CD14-positive monocyte (primary cell): ENCODE data around the gene CCDC138. TPM values are rescaled to one million over a fixed set of nuclear protein-coding genes. Genes with fewer than 3 reads are reported as not detected.

Source experiments
- DNase-seq, 3 donors: peaks; one replicate each; pipeline ENCODE4 v3.0.0-alpha.2; 2011 to 2022
- H2AFZ ChIP-seq: 2 replicates; pipeline ENCODE4 v1.6.0; 2012; ENCODE audit warnings: mild to moderate bottlenecking, low read depth, low read length, inconsistent platforms; ENCODE audit not compliant: insufficient read depth, poor library complexity, severe bottlenecking
- H3K27ac ChIP-seq, 2 donors: 1 replicate in 1 of 2; 2 replicates in 1 of 2; pipeline ENCODE4 v1.5.1; 2012 to 2013; ENCODE audit warnings: low read length in 2 of 2, control low read depth in 1 of 2, inconsistent platforms in 1 of 2, low read depth in 1 of 2, mild to moderate bottlenecking in 1 of 2
- H3K27me3 ChIP-seq, 2 donors: one replicate each; pipeline versions ENCODE4 v1.6.0 to v1.6.1; 2011 to 2013; ENCODE audit warnings: low read length in 2 of 2; ENCODE audit not compliant: control insufficient read depth in 2 of 2, insufficient read depth in 2 of 2
- H3K36me3 ChIP-seq, 2 donors: replicated peaks in 1 of 2; 1 replicate in 1 of 2; 2 replicates in 1 of 2; pipeline versions ENCODE4 v1.5.1 to v1.6.1; 2012 to 2013; ENCODE audit warnings: low read length in 2 of 2, control low read depth in 1 of 2, inconsistent platforms in 1 of 2, mild to moderate bottlenecking in 1 of 2; ENCODE audit not compliant: insufficient read depth in 2 of 2, control insufficient read depth in 1 of 2
- H3K4me1 ChIP-seq, 2 donors: 1 replicate in 1 of 2; 2 replicates in 1 of 2; pipeline versions ENCODE4 v1.5.1 to v1.6.1; 2012 to 2013; ENCODE audit warnings: low read length in 2 of 2, control low read depth in 1 of 2, inconsistent platforms in 1 of 2, mild to moderate bottlenecking in 1 of 2, moderate library complexity in 1 of 2; ENCODE audit not compliant: insufficient read depth in 2 of 2, control insufficient read depth in 1 of 2
- H3K4me2 ChIP-seq: replicated peaks from 2 replicates; pipeline ENCODE3; 2012; ENCODE audit warnings: low read length, moderate library complexity, mild to moderate bottlenecking; ENCODE audit not compliant: poor library complexity, severe bottlenecking; ENCODE audit errors: extremely low read depth
- H3K4me3 ChIP-seq, 3 experiments: fragments of 200-600 bp in 1 of 3; sonication (generic) in 1 of 3; replicated peaks in 1 of 3; 1 replicate in 2 of 3; 2 replicates in 1 of 3; pipeline ENCODE4 v1.5.1; 2011 to 2013; ENCODE audit warnings: low read length in 3 of 3, mild to moderate bottlenecking in 3 of 3, control low read depth in 2 of 3, low read depth in 2 of 3, inconsistent platforms in 1 of 3, moderate library complexity in 1 of 3
- H3K79me2 ChIP-seq: 2 replicates; pipeline ENCODE4 v1.6.0; 2012; ENCODE audit warnings: mild to moderate bottlenecking, control low read depth, inconsistent platforms, low read length, moderate library complexity; ENCODE audit not compliant: insufficient read depth
- H3K9ac ChIP-seq: 2 replicates; pipeline ENCODE4 v1.6.0; 2017; ENCODE audit warnings: low read length, mild to moderate bottlenecking; ENCODE audit not compliant: insufficient read depth, poor library complexity, severe bottlenecking
- H3K9me3 ChIP-seq, 2 donors: replicated peaks in 1 of 2; 1 replicate in 1 of 2; 2 replicates in 1 of 2; pipeline versions ENCODE4 v1.5.1 to v1.6.1; 2012 to 2013; ENCODE audit warnings: low read length in 2 of 2, control low read depth in 1 of 2; ENCODE audit not compliant: control insufficient read depth in 1 of 2, insufficient read depth in 1 of 2
- H4K20me1 ChIP-seq: 2 replicates; pipeline ENCODE4 v1.6.0; 2012; ENCODE audit warnings: mild to moderate bottlenecking, low read length, control low read depth, moderate library complexity; ENCODE audit not compliant: insufficient read depth
- H3K27ac Mint-ChIP-seq, 7 donors: one replicate each; pipeline ENCODE4 v1.8.0; 2020; ENCODE audit warnings: mild to moderate bottlenecking in 7 of 7, mixed read lengths in 7 of 7, moderate library complexity in 6 of 7, inconsistent platforms in 2 of 7
- H3K27me3 Mint-ChIP-seq, 3 donors: one replicate each; pipeline ENCODE4 v1.8.0; 2021 to 2022; ENCODE audit warnings: low read depth in 3 of 3, mild to moderate bottlenecking in 3 of 3, mixed read lengths in 3 of 3, moderate library complexity in 3 of 3, inconsistent platforms in 1 of 3
- H3K36me3 Mint-ChIP-seq, 2 donors: one replicate each; pipeline ENCODE4 v1.8.0; 2020; ENCODE audit warnings: mixed read lengths in 2 of 2, inconsistent platforms in 1 of 2, mild to moderate bottlenecking in 1 of 2
- H3K4me1 Mint-ChIP-seq: one replicate; pipeline ENCODE4 v1.8.0; 2020; ENCODE audit warnings: mild to moderate bottlenecking, mixed read lengths
- H3K4me3 Mint-ChIP-seq, 2 donors: one replicate each; pipeline ENCODE4 v1.8.0; 2020; ENCODE audit warnings: mild to moderate bottlenecking in 2 of 2, mixed read lengths in 2 of 2, moderate library complexity in 1 of 2
- H3K9me3 Mint-ChIP-seq, 7 donors: one replicate each; pipeline ENCODE4 v1.8.0; 2020 to 2022; ENCODE audit warnings: mixed read lengths in 7 of 7, mild to moderate bottlenecking in 6 of 7, moderate library complexity in 6 of 7, inconsistent platforms in 2 of 7
- WGBS: methylation state at CpG from one replicate; pipeline ENCODE4 v1.1.5; 2013; ENCODE audit warnings: missing lambda C conversion rate; ENCODE audit not compliant: insufficient coverage; 5-methylcytosine and 5-hydroxymethylcytosine counted together
- intact Hi-C, 2 donors: fragments of 100-400 bp; cut with micrococcal nuclease; formaldehyde crosslinking; loops; one replicate each; pipeline versions ENCODE4 v1.15.0 to v1.15.1; 2023
- polyA plus RNA-seq, 3 donors: library from polyadenylated mRNA; depleted of rRNA in 1 of 3; unstranded in 2 of 3; stranded (reverse) in 1 of 3; fragments of 300-500 nt in 2 of 3; fragments of >200 nt in 1 of 3; fragmentation: Illumina TruSeq in 2 of 3; gene quantifications; 1 replicate in 2 of 3; 2 replicates in 1 of 3; pipeline ENCODE4 v1.2.3, GENCODE V29; 2012 to 2021
- small RNA-seq: library from RNA; depleted of rRNA; stranded (forward); fragments of <200 nt; gene quantifications from one replicate; pipeline ENCODE3, GENCODE V24; 2012; ENCODE audit warnings: low read depth; ENCODE audit not compliant: insufficient read length
- TF ChIP-seq, protein P1 (sequence below): fragments of 200-600 bp; IDR thresholded peaks from one replicate; pipeline ENCODE4 v1.8.0; 2022; ENCODE audit warnings: antibody characterized with exemption, mild to moderate bottlenecking

Gene CCDC138
- polyA plus RNA-seq, 3 donors = 0.54 to 0.72 (median 0.67) TPM

DNA sequence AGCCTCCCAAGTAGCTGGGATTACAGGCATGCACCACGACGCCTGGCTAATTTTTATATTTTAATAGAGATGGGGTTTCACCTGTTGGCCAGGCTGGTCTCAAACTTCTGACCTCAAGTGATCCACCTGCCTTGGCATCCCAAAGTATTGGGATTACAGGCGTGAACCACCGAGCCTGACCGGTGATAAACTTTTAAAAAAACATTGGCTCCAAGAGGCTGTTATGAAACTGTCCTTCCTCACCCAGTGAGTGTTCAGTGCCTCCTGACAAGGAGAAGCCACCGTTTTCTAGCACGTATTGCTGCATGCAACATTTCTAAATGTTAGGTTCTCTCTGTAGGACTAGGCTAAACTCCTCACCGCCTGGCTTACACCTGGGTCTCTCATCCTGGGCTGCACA is 139.2 kb downstream of the CCDC138 start:
- H3K27ac Mint-ChIP-seq = no peak overlapping the region
- H3K36me3 Mint-ChIP-seq = no peaks in the 10 kb centered on the region
- 93% methylated on average over 6 of the region's 8 CpGs for WGBS

More for the DNA sequence above, 139.2 kb downstream of the CCDC138 start:
- H3K4me3 ChIP-seq = no peak overlapping the region
- no peaks in the 10 kb centered on the region for H4K20me1 ChIP-seq
- no peaks in the 10 kb centered on the region for H3K79me2 ChIP-seq
- no peak for DNase-seq
- no peaks in the 10 kb centered on the region for H3K27me3 ChIP-seq
- H3K4me2 ChIP-seq = no peak overlapping the region
- Mint-ChIP-seq H3K4me3 (no peak overlapping the region), H3K4me1 (no peaks in the 10 kb centered on the region), H3K27me3 (peaks cover 0 to 3% (median 0%) of the 10 kb centered on the region in 3 donors), H3K9me3 (peaks cover 0 to 2% (median 0%) of the 10 kb centered on the region in 7 donors)
- intact Hi-C loops = loop anchor here in 1 of 2 donors (10.0 kb wide), 1 partner anchor 579 kb away; no protein-coding TSS in a partner anchor
- no peak overlapping the region for H3K9ac ChIP-seq
- H2AFZ ChIP-seq = no peak overlapping the region
- no peak overlapping the region for H3K27ac ChIP-seq
- H3K36me3 ChIP-seq = no peaks in the 10 kb centered on the region
- TF ChIP-seq, protein P1, sequence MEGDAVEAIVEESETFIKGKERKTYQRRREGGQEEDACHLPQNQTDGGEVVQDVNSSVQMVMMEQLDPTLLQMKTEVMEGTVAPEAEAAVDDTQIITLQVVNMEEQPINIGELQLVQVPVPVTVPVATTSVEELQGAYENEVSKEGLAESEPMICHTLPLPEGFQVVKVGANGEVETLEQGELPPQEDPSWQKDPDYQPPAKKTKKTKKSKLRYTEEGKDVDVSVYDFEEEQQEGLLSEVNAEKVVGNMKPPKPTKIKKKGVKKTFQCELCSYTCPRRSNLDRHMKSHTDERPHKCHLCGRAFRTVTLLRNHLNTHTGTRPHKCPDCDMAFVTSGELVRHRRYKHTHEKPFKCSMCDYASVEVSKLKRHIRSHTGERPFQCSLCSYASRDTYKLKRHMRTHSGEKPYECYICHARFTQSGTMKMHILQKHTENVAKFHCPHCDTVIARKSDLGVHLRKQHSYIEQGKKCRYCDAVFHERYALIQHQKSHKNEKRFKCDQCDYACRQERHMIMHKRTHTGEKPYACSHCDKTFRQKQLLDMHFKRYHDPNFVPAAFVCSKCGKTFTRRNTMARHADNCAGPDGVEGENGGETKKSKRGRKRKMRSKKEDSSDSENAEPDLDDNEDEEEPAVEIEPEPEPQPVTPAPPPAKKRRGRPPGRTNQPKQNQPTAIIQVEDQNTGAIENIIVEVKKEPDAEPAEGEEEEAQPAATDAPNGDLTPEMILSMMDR = no peak
- H3K4me1 ChIP-seq = no peaks in the 10 kb centered on the region
- H3K9me3 ChIP-seq = no peaks in the 10 kb centered on the region

Small RNAs within 50 kb of the gene (small RNA-seq; reads per million reads assigned to genes)
- gene AC073415.1 = not detected

Other genes with a start within 250 kb of the CCDC138 start
- 1 to 10 TPM; 6.8 to 7.3 (median 7.0) TPM for gene RANBP2, start 67.3 kb upstream of the CCDC138 start, polyA plus RNA-seq
- not detected for gene EDAR, start 202.4 kb downstream of the CCDC138 start, polyA plus RNA-seq